SK-N-MC (cell line): ENCODE results near the gene DUS4L.

ENCODE experiments used
- DNase-seq: peaks from one replicate; pipeline ENCODE4 v3.0.0-alpha.2; 2011; ENCODE audit warnings: low read depth, low spot score
- H3K27ac ChIP-seq: fragments of 200-600 bp; sonication (generic); 2 replicates; pipeline ENCODE4 v1.5.1; 2016; ENCODE audit warnings: mixed run types
- H3K36me3 ChIP-seq: fragments of 200-600 bp; sonication (generic); 2 replicates; pipeline ENCODE4 v1.6.1; 2017; ENCODE audit warnings: antibody characterized with exemption, low read length, mixed read lengths; ENCODE audit not compliant: insufficient read depth
- H3K4me3 ChIP-seq: fragments of 200-600 bp; sonication (generic); 2 replicates; pipeline ENCODE4 v1.5.1; 2016
- H3K9ac ChIP-seq: fragments of 200-600 bp; sonication (generic); 2 replicates; pipeline ENCODE4 v1.8.0; 2017; ENCODE audit warnings: mixed run types, mixed read lengths; ENCODE audit not compliant: insufficient read length
- H3K9me3 ChIP-seq: fragments of 200-600 bp; sonication (generic); 2 replicates; pipeline ENCODE4 v1.6.1; 2017; ENCODE audit warnings: low read depth, mild to moderate bottlenecking, antibody characterized with exemption, low read length, moderate library complexity, mixed read lengths
- EZH2 ChIP-seq: fragments of 200-600 bp; sonication (generic); IDR thresholded peaks from one replicate; pipeline ENCODE4 v1.6.1; 2017; ENCODE audit warnings: antibody characterized with exemption
- FOXP2 ChIP-seq: optimal IDR thresholded peaks from 2 replicates; pipeline ENCODE3; 2011; ENCODE audit warnings: mild to moderate bottlenecking, moderate library complexity; ENCODE audit not compliant: insufficient read depth; ENCODE audit errors: extremely low read length, control extremely low read depth
- POLR2AphosphoS5 ChIP-seq: IDR thresholded peaks from 2 replicates; pipeline ENCODE4 v1.6.1; 2012; ENCODE audit warnings: mild to moderate bottlenecking, low read depth, low read length, borderline replicate concordance

Gene DUS4L

GRCh38 chr7:107599262-107599661 lies 35.5 kb downstream of the DUS4L start:
- H3K36me3 ChIP-seq: peaks cover 22% of the 10 kb centered on the region
- H3K9me3 ChIP-seq: no peaks in the 10 kb centered on the region
- TF ChIP-seq FOXP2 (no peak), POLR2AphosphoS5 (no peak), EZH2 (no peak)

GRCh38 chr7:107600816-107601215 lies 37.0 kb downstream of the DUS4L start:
- DNase-seq: no peak
- no peak for TF ChIP-seq FOXP2
- TF ChIP-seq POLR2AphosphoS5: no peak
- TF ChIP-seq EZH2: no peak
- H3K36me3 ChIP-seq: peaks cover 15% of the 10 kb centered on the region

More at GRCh38 chr7:107599262-107599661, 35.5 kb downstream of the DUS4L start:
- Histone ChIP-seq H3K9ac (no peak overlapping the region), H3K4me3 (no peak overlapping the region), H3K27ac (no peak overlapping the region)
- DNase-seq: no peak

GRCh38 chr7:107605218-107605815 lies 41.5 kb downstream of the DUS4L start:
- H3K27ac ChIP-seq: no peak overlapping the region
- peaks cover 14% of the 10 kb centered on the region; the same call in 1 of the 2 replicates for H3K36me3 ChIP-seq
- H3K9ac ChIP-seq: no peak overlapping the region
- TF ChIP-seq EZH2 (no peak), POLR2AphosphoS5 (no peak), FOXP2 (no peak)
- no peaks in the 10 kb centered on the region for H3K9me3 ChIP-seq
- H3K4me3 ChIP-seq: no peak overlapping the region
- DNase-seq: no peak

More at GRCh38 chr7:107600816-107601215, 37.0 kb downstream of the DUS4L start:
- Histone ChIP-seq H3K4me3 (no peak overlapping the region), H3K9ac (no peak overlapping the region), H3K27ac (no peak overlapping the region), H3K9me3 (no peaks in the 10 kb centered on the region)

- no peak for DNase-seq
- no peaks in the 10 kb centered on the region for H3K9me3 ChIP-seq
- no peak overlapping the region for H3K4me3 ChIP-seq
These were observed 42.5 kb downstream of the DUS4L start for GRCh38 chr7:107606303-107606702.

GRCh38 chr7:107609811-107610261 lies 46.1 kb downstream of the DUS4L start:
- peaks cover 19% of the 10 kb centered on the region for H3K36me3 ChIP-seq
- no peak for TF ChIP-seq FOXP2
- TF ChIP-seq EZH2: no peak
- TF ChIP-seq POLR2AphosphoS5: no peak
- DNase-seq: no peak
- H3K4me3 ChIP-seq: no peak overlapping the region
- H3K27ac ChIP-seq: peak overlapping the region; percentile 60
- H3K9ac ChIP-seq: no peak overlapping the region
- no peaks in the 10 kb centered on the region for H3K9me3 ChIP-seq

More at GRCh38 chr7:107606303-107606702, 42.5 kb downstream of the DUS4L start:
- no peak for TF ChIP-seq FOXP2
- no peak for TF ChIP-seq EZH2
- Histone ChIP-seq H3K36me3 (peaks cover 5% of the 10 kb centered on the region; the same call in 1 of the 2 replicates), H3K27ac (no peak overlapping the region; the same call in 1 of the 2 replicates), H3K9ac (no peak overlapping the region)

- no peak for DNase-seq
- H3K9ac ChIP-seq: no peak overlapping the region
- peaks cover 22% of the 10 kb centered on the region for H3K36me3 ChIP-seq
- no peaks in the 10 kb centered on the region for H3K9me3 ChIP-seq
- peak overlapping the region; percentile 60 for H3K27ac ChIP-seq
- no peak overlapping the region for H3K4me3 ChIP-seq
- no peak for TF ChIP-seq POLR2AphosphoS5
- no peak for TF ChIP-seq EZH2
- no peak for TF ChIP-seq FOXP2
These were observed 46.6 kb downstream of the DUS4L start for GRCh38 chr7:107610323-107610722.

- H3K36me3 ChIP-seq: peaks cover 22% of the 10 kb centered on the region
- H3K9ac ChIP-seq: no peak overlapping the region
- no peak overlapping the region for H3K4me3 ChIP-seq
- DNase-seq: no peak
- TF ChIP-seq FOXP2 (no peak), EZH2 (no peak), POLR2AphosphoS5 (no peak)
- no peaks in the 10 kb centered on the region for H3K9me3 ChIP-seq
- H3K27ac ChIP-seq: no peak overlapping the region
These were observed 49.7 kb downstream of the DUS4L start for GRCh38 chr7:107613439-107613838.

GRCh38 chr7:107613948-107614347 lies 50.2 kb downstream of the DUS4L start:
- H3K27ac ChIP-seq: no peak overlapping the region
- DNase-seq: no peak
- H3K9me3 ChIP-seq: no peaks in the 10 kb centered on the region
- H3K4me3 ChIP-seq: no peak overlapping the region
- peaks cover 19% of the 10 kb centered on the region for H3K36me3 ChIP-seq
- H3K9ac ChIP-seq: no peak overlapping the region
- TF ChIP-seq EZH2 (no peak), POLR2AphosphoS5 (no peak), FOXP2 (no peak)

GRCh38 chr7:107614425-107614824 lies 50.7 kb downstream of the DUS4L start:
- Histone ChIP-seq H3K9me3 (no peaks in the 10 kb centered on the region), H3K9ac (no peak overlapping the region), H3K27ac (no peak overlapping the region), H3K36me3 (peaks cover 17% of the 10 kb centered on the region), H3K4me3 (no peak overlapping the region)
- DNase-seq: no peak
- TF ChIP-seq FOXP2 (no peak), POLR2AphosphoS5 (no peak), EZH2 (no peak)
